HG02852 (cell line): Measurements from ENCODE around the gene NOL3.
A peak's percentile ranks its signal among the peaks of the same experiment; 100 is the strongest.

Source experiments
- ATAC-seq: cut with Tn5 transposase; IDR thresholded peaks from one replicate; pipeline ENCODE4 v1.9.1; 2021; ENCODE audit warnings: mild to moderate bottlenecking, moderate library complexity; ENCODE audit not compliant: unreplicated experiment

Gene NOL3

GRCh38 chr16:67169642-67170167 lies 633 bp upstream of the NOL3 start:
- ATAC-seq, result no peak

- ATAC-seq, result no peak
These were observed 761 bp downstream of the NOL3 start for GRCh38 chr16:67170949-67171649.

DNA sequence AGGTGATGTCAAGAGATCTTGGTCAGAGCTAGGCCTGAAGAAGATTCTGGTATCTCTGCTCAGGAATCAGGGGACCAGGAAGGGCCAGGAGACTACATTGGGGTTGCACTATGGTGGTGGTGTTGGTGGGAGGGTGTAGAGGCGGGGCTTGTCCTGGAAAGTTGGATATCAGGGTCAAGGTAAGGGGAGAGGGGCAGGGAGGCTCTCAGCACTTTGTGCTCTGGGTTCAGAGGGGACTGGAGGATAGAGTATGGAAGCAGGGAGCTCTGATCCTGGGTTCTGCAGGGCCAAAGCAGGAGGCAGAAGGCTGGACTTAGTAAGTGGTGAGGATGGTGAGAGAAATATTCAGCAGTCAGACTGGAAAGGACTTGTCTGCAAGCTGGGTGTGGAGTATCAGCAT lies 3.0 kb downstream of the NOL3 start:
- ATAC-seq, result no peak

DNA sequence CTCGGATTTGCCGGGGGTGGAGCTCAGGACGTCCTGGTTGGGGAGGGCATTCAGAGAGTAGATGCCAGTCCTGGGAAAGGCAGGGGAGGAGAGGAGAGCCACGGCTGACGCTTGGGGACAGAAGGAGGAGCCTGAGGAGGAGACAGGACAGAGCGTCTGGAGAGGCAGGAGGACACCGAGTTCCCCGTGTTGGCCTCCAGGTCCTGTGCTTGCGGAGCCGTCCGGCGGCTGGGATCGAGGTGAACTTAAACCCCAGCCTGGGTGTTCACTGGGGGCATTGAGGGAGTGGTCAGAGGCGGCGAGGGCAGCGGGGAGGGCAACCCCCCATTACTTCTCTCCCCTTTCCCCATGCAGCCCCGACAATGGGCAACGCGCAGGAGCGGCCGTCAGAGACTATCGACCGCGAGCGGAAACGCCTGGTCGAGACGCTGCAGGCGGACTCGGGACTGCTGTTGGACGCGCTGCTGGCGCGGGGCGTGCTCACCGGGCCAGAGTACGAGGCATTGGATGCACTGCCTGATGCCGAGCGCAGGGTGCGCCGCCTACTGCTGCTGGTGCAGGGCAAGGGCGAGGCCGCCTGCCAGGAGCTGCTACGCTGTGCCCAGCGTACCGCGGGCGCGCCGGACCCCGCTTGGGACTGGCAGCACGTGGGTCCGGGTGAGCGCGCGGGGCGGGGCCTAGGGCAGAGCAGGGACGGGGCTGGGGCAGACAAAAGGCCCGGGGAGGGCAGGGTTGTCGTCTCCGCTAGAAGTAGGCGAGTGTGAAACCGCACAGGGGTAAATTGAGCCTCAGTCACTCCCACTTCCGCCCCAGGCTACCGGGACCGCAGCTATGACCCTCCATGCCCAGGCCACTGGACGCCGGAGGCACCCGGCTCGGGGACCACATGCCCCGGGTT lies 3.7 kb downstream of the NOL3 start:
- ATAC-seq, result peak; percentile 46

DNA sequence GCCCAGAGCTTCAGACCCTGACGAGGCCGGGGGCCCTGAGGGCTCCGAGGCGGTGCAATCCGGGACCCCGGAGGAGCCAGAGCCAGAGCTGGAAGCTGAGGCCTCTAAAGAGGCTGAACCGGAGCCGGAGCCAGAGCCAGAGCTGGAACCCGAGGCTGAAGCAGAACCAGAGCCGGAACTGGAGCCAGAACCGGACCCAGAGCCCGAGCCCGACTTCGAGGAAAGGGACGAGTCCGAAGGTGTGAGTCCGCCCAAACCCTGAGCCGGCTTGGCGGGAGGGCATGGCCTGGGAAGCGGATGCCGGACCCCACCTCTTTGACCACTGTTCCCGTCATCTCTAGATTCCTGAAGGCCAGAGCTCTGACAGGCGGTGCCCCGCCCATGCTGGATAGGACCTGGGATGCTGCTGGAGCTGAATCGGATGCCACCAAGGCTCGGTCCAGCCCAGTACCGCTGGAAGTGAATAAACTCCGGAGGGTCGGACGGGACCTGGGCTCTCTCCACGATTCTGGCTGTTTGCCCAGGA lies 4.4 kb downstream of the NOL3 start:
- no peak for ATAC-seq

DNA sequence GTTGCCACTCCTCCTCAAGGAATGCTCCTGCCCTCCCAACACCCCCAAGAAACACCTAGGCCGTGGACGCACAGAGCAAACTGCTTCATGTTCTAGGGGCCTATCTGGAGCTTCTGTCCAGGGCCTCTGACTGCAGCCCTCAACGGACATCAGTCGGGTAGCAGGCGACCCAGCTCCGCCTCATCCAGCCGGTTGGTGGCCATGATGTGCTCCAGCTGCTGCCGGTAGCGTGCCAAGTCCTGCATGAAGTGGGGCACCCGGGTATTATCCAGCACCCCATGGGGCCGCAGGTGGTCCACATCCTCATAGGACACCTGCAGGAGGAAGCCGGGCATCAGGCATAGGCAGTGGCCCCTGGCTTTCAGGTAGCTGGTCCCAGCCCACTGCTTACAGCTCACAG lies 6.3 kb downstream of the NOL3 start:
- ATAC-seq, result no peak

- no peak for ATAC-seq
These were observed 7.7 kb downstream of the NOL3 start for GRCh38 chr16:67177743-67178699.

GRCh38 chr16:67179421-67180080 lies 9.2 kb downstream of the NOL3 start:
- ATAC-seq, result no peak

GRCh38 chr16:67180166-67180565 lies 9.8 kb downstream of the NOL3 start:
- no peak for ATAC-seq

DNA sequence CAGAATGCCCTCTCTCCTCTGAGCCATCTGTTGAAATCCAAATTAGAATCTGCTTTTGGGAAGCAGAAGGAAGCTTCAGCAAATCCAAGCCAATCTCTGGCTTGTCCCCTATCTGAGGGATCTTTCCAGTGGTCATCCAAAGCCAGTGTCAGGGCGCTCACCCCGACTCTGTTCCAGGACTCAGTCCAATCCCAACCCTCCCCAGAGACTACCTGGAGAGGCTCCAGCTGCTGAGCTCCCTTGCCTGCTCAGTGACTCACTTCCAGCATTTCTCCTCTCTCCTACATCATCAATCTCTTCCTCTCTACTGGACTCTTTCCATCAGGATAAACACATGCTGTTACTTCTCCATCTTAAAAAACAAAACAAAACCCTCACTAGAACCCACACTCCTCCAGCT lies 11.0 kb downstream of the NOL3 start:
- no peak for ATAC-seq

DNA sequence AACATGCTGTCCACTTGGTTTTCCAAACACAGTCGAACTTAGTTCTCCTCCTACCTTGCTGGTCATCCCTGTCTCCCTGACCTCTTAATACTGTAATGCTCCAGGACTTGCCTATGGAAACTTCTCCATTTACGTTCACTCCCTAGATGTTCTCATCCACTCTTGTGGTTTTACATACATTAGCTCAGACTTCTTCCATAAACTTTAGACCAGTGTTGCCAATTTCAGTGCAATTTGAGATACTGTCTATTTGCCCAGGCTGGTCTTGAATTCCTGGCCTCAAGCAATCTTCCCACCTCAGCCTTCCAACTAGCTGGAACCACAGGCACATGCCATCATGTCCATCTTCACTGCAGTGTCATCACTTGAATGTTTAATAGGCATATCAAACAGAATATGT lies 11.9 kb downstream of the NOL3 start:
- no peak for ATAC-seq

- ATAC-seq, result no peak
These were observed 12.9 kb downstream of the NOL3 start for GRCh38 chr16:67183284-67183626.

DNA sequence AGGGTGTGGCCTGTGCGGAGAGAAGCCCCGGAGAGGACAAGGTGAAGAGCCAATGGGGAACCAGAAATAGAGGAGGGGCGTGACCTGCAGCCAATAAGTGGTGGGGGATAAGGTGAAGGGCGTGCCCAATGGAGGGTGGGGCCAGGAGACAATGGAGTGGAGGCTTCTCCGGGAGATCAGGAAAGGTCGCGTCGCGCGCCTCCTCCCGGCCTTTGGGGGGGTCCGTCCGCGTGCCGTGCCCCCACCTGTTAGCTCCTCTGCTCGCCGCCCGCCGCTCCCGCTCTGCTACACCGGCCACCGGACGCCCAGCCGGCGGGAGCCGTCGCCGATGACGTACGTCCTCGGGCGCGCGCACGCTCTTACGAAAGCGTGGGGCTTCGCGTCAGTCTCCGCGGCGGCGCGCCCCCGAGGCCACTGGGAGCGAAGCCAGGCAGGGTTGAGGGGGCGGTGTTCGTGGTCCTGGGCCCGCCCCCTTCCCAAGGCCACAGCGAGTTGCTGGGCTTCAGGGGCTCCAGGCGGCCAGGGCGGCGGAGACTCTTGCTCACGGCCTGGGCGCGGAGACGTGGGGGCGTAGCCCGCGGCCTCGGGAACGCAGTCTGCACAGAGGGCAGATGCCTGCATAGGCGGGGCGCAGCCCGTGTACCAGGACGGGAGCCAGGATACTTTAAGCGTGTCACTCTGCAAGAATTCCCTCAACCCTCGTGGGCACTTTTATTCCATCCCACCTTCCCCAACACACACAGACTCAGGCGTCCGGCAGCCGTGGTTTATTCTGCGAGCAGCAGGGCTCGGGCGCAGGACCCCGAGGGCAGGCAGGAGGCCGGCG lies 13.5 kb downstream of the NOL3 start, which contains the start of gene MATCAP1:
TSS of gene MATCAP1 (minus strand) at position 337 of the 826 bp plus-strand sequence. CDS start 3,353 bp downstream, outside the sequence.
- peak; percentile 95 for ATAC-seq

DNA sequence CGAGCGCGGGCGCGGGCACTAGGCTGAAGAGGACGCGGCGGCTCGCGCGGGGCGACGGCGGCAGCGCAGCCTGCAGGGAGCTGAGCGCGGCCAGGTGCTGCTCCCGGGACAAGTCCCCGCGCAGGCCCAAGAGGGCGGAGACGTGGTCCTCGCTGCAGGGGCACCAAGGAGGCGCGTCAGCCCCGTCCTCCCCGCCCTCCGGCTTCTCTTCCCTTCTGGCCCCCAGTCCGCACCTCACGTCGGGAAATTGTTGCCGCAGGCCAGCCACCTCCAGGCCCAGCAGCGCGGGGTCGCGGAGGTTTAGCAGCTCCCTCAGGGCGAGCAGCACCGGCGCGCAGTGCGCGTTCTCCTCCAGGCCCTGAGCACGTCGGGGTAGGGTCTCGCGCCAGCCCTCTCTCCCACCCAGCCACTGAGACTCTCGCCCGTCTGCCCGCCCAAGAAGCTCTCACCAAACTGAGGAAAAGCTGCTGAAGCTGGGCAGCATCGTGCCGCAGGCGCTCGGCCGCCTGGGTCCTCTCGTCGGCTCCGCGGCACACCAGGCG lies 14.2 kb downstream of the NOL3 start:
- ATAC-seq, result no peak

DNA sequence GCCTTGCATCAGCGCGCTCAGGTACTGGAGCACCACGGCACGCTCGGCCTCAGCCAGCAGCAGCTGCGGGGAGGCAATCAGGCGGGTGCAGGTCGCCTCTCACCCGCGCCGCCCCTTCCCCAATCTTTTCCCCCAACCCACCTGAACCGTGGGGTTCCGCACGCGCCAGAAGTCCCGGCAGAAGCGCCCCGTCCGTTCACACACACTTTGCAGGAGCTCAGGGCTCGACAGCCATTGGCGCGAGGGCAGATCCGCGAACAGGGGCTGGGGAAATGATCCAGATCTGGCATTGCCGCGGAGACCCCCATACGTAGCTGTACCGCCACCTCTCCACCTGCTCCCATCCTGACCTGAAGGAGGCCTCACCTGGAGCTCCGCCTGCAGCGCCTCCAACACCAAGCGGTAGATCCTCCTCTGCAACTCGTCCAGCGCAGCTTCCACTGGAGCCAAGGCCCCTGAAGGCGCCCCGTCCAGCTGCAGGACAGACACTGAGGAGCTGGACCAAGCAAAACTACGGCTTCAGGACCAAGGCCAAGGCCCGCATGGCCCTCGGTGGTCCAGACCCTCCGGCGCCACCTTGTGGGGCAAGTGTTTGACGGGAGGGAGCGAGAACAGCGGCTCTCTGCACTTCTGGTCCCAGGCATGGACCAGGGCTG lies 14.8 kb downstream of the NOL3 start:
- no peak for ATAC-seq

- ATAC-seq, result no peak
These were observed 15.4 kb downstream of the NOL3 start for GRCh38 chr16:67185651-67186134.

DNA sequence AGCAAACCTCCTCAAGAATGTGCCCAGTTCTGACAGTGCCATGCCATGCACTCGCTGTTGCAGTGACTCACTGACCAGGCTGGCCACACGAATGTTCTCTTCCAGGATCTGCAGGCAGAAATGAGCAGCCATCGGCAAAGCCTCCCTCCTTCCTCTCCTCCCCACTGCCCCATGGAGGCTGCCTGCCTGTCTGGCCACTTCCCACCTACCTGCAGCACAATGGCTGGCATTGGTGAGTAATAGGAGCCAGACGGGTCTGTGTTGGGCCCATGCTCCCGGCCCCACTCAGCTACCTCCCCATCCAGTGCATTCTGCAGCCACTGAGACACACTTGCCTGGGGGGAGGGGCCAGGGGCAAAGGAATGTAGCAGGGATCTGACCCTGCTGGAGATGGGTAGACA lies 16.2 kb downstream of the NOL3 start:
- no peak for ATAC-seq

DNA sequence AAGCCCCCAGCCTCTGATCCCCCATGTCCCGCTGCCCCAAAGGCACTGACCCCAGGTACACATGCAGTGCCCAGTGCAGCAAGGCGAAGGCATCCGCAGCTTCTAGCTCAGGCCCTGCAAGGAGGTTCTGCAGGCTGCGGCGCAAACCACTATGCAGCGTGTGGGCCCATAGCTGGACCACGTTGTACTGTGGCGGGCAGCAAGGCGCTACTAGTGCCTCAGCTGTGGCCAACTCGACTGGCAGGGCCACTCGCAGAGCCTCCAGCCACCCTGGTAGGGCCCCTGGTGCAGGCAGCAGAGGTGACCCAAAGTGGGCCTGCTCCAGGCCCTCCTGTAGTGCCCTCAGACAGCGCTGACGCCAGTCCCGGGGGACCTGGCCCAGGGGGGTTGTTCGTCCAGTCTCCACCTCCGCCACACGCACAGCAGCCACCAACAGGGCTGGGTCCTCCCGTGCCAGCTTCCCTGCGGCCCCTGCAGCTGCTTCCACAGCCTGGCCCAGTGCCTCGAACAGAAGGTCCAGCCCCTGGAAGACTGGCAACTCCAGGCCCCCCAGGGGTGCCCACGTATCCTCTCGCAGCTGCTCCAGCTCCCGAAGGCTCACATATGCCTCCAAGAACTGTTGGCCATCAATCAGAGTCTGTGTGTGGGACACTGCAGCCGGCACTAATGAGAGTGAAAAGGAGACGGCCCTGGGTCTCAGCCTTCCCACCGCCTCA lies 17.0 kb downstream of the NOL3 start:
- ATAC-seq, result no peak
